ENCODE data around the gene LAMA3.

LAMA3 gene

DNA sequence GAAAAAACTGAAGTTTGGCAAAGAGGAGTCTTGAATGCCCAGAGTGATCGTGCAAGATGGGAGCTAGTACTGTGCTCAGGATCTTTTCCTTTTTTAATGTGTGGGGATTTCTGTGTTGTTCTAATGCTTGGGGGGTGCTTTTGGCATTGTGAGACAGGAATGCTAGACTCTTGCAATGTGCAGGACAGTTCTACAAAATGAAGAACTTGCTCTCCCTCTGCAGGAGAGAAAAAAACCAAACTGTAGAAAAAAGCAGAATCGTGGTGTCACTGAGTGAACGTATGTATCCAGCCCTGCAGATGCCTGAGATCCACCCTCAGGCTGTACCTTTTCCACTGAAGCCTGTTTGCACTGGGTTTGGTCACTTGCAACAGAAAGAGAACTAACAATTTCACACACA is 313.2 kb downstream of the LAMA3 start:
- no peak for DNase-seq
- Histone ChIP-seq H3K36me3 (no peaks in the 10 kb centered on the region), H3K4me3 (ENCODE audit: low read depth, low read length) (no peak overlapping the region), H3K27ac (no peak overlapping the region), H3K9me3 (ENCODE audit: severe bottlenecking) (no peaks in the 10 kb centered on the region), H3K27me3 (ENCODE audit: insufficient read depth, low read depth, severe bottlenecking) (no peaks in the 10 kb centered on the region)
- TF ChIP-seq, protein P1, sequence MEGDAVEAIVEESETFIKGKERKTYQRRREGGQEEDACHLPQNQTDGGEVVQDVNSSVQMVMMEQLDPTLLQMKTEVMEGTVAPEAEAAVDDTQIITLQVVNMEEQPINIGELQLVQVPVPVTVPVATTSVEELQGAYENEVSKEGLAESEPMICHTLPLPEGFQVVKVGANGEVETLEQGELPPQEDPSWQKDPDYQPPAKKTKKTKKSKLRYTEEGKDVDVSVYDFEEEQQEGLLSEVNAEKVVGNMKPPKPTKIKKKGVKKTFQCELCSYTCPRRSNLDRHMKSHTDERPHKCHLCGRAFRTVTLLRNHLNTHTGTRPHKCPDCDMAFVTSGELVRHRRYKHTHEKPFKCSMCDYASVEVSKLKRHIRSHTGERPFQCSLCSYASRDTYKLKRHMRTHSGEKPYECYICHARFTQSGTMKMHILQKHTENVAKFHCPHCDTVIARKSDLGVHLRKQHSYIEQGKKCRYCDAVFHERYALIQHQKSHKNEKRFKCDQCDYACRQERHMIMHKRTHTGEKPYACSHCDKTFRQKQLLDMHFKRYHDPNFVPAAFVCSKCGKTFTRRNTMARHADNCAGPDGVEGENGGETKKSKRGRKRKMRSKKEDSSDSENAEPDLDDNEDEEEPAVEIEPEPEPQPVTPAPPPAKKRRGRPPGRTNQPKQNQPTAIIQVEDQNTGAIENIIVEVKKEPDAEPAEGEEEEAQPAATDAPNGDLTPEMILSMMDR (IDR thresholded peaks at IDR 0.05; ENCODE audit: low read depth, low read length), result 0 out of 2 replicates have a peak, but pooled peaks have one; percentile 4

- Histone ChIP-seq H3K36me3 (no peaks in the 10 kb centered on the region), H3K9me3 (ENCODE audit: severe bottlenecking) (no peaks in the 10 kb centered on the region), H3K4me3 (ENCODE audit: low read depth, low read length) (no peak overlapping the region), H3K27ac (no peak overlapping the region), H3K27me3 (ENCODE audit: insufficient read depth, low read depth, severe bottlenecking) (no peaks in the 10 kb centered on the region)
- TF ChIP-seq, protein P1 (IDR thresholded peaks at IDR 0.05; ENCODE audit: low read depth, low read length), result no peak
- DNase-seq, result no peak
These were observed 314.0 kb downstream of the LAMA3 start for GRCh38 chr18:24003288-24003687.

DNA sequence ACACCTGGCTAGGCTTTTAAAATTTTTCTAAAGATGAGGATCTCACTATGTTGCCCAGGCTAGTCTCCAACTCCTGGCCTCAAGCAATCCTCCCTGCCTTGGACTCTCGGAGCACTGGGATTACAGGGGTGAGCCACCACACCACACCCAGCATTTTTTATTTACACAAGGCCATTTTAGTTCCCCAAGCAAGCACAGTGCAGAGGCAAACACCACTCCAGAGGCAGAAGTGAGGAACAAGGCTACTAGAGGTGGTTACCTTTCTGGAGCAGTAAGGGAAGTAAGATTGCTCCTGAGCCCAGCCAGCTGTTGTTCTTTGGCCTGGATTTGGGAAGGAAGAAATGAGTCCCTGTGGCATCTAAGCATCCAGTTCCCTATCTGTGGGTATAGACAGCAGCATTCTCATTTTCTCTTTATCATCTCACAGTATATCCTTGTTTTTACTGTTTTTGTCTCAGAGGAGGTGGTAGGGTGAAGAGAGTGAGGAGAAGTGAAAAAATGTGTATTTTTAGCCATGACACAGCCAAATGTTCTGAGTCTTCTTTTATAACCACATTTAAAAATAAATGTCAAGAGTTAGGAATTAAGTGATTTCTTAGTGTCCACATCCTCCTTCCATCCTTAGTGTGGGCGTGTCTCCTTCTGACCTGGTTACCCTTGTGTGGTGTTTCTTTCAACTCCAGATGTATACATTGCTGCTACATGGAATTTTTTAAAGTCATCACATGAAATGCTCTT is 314.8 kb downstream of the LAMA3 start:
- Histone ChIP-seq H3K36me3 (no peaks in the 10 kb centered on the region), H3K27me3 (ENCODE audit: insufficient read depth, low read depth, severe bottlenecking) (no peaks in the 10 kb centered on the region), H3K4me3 (ENCODE audit: low read depth, low read length) (no peak overlapping the region), H3K27ac (no peak overlapping the region), H3K9me3 (ENCODE audit: severe bottlenecking) (no peaks in the 10 kb centered on the region)
- DNase-seq, result no peak
- TF ChIP-seq, protein P1 (IDR thresholded peaks at IDR 0.05; ENCODE audit: low read depth, low read length), result no peak

All from WERI-Rb-1 (cell line).